ENCODE results near the gene AATF. TPM values are rescaled to one million over a fixed set of nuclear protein-coding genes. Genes with fewer than 3 reads are reported as not detected.

AATF gene
- total and polyA plus RNA-seq, 9 of the 15 experiments (the other 6 are each of a cell fraction or from before 2014, with no cell fraction given) = 34.5 to 133 (median 90.1) TPM

DNA sequence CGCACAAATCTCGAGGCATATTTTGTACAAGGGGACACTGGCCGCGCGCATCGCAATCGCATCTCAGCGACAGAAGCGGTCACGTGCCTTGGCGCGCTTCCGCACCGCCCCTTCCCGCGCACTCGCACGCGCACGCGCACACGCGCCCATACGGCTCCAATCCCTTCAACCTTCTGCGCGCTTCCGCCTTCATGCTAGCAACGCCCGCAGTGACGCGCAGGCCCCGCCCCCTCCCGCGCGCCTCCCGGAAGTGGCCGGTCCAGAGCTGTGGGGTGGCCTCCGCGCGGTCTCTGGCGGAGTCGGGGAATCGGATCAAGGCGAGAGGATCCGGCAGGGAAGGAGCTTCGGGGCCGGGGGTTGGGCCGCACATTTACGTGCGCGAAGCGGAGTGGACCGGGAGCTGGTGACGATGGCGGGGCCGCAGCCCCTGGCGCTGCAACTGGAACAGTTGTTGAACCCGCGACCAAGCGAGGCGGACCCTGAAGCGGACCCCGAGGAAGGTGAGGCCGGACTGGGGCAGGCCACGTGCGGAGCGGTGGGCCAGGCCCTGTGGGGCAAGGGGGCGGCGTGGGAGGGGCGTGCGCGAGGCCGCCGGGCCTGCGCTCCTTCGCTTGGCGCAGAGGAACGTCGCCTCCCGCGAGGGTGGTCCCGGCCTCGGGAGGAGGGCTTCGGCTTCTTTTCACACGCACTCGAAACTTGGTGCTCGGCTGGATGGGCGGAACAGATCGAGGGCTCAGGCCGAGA is at the start of gene AATF (continued):
- TF ChIP-seq, protein P1, sequence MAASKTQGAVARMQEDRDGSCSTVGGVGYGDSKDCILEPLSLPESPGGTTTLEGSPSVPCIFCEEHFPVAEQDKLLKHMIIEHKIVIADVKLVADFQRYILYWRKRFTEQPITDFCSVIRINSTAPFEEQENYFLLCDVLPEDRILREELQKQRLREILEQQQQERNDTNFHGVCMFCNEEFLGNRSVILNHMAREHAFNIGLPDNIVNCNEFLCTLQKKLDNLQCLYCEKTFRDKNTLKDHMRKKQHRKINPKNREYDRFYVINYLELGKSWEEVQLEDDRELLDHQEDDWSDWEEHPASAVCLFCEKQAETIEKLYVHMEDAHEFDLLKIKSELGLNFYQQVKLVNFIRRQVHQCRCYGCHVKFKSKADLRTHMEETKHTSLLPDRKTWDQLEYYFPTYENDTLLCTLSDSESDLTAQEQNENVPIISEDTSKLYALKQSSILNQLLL (CRISPR knock-in tag; IDR thresholded peaks at IDR 0.05; ENCODE audit: borderline replicate concordance) = no peak
- no peak for TF ChIP-seq MAFF (IDR thresholded peaks at IDR 0.05; ENCODE audit: low read length)
- TF ChIP-seq HDAC2 (IDR thresholded peaks at IDR 0.05) = peak; percentile 82
- TF ChIP-seq SRSF1 (IDR thresholded peaks at IDR 0.05; ENCODE audit: low read depth, low read length) = no peak
- TF ChIP-seq HMGN3 (IDR thresholded peaks at IDR 0.05; ENCODE audit: borderline replicate concordance, extremely low read depth, insufficient read length, low read depth, low read length) = peak; percentile 31
- TF ChIP-seq, protein P2, sequence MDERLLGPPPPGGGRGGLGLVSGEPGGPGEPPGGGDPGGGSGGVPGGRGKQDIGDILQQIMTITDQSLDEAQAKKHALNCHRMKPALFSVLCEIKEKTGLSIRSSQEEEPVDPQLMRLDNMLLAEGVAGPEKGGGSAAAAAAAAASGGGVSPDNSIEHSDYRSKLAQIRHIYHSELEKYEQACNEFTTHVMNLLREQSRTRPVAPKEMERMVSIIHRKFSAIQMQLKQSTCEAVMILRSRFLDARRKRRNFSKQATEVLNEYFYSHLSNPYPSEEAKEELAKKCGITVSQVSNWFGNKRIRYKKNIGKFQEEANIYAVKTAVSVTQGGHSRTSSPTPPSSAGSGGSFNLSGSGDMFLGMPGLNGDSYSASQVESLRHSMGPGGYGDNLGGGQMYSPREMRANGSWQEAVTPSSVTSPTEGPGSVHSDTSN (CRISPR knock-in tag; IDR thresholded peaks at IDR 0.05; ENCODE audit: low read depth) = no peak
- TF ChIP-seq, protein P2 (tag; conservative IDR thresholded peaks at IDR 0.05; ENCODE audit: low read depth) = no peak
- TF ChIP-seq, protein P3, sequence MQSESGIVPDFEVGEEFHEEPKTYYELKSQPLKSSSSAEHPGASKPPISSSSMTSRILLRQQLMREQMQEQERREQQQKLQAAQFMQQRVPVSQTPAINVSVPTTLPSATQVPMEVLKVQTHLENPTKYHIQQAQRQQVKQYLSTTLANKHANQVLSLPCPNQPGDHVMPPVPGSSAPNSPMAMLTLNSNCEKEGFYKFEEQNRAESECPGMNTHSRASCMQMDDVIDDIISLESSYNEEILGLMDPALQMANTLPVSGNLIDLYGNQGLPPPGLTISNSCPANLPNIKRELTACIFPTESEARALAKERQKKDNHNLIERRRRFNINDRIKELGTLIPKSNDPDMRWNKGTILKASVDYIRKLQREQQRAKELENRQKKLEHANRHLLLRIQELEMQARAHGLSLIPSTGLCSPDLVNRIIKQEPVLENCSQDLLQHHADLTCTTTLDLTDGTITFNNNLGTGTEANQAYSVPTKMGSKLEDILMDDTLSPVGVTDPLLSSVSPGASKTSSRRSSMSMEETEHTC (IDR thresholded peaks at IDR 0.05) = peak; percentile 85; the same call in 1 of the 2 replicates
- TF ChIP-seq, protein P4, sequence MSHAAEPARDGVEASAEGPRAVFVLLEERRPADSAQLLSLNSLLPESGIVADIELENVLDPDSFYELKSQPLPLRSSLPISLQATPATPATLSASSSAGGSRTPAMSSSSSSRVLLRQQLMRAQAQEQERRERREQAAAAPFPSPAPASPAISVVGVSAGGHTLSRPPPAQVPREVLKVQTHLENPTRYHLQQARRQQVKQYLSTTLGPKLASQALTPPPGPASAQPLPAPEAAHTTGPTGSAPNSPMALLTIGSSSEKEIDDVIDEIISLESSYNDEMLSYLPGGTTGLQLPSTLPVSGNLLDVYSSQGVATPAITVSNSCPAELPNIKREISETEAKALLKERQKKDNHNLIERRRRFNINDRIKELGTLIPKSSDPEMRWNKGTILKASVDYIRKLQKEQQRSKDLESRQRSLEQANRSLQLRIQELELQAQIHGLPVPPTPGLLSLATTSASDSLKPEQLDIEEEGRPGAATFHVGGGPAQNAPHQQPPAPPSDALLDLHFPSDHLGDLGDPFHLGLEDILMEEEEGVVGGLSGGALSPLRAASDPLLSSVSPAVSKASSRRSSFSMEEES (CRISPR knock-in tag; IDR thresholded peaks at IDR 0.05) = peak; percentile 98
- peak; percentile 57 for TF ChIP-seq TAF9B (IDR thresholded peaks at IDR 0.05; ENCODE audit: partially characterized antibody)
- no peak for TF ChIP-seq SRSF9 (IDR thresholded peaks at IDR 0.05; ENCODE audit: borderline replicate concordance, low read depth, low read length)
- TF ChIP-seq, protein P5, sequence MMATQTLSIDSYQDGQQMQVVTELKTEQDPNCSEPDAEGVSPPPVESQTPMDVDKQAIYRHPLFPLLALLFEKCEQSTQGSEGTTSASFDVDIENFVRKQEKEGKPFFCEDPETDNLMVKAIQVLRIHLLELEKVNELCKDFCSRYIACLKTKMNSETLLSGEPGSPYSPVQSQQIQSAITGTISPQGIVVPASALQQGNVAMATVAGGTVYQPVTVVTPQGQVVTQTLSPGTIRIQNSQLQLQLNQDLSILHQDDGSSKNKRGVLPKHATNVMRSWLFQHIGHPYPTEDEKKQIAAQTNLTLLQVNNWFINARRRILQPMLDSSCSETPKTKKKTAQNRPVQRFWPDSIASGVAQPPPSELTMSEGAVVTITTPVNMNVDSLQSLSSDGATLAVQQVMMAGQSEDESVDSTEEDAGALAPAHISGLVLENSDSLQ (IDR thresholded peaks at IDR 0.05) = peak; percentile 49; the same call in 1 of the 2 replicates
- TF ChIP-seq ZNF586 (CRISPR knock-in tag; conservative IDR thresholded peaks at IDR 0.05) = no peak
- no peak for TF ChIP-seq ZNF316 (IDR thresholded peaks at IDR 0.05)
- peak; percentile 52; the same call in 1 of the 2 replicates for TF ChIP-seq NBN (IDR thresholded peaks at IDR 0.05; ENCODE audit: low read depth)
- peak; percentile 97 for TF ChIP-seq TOE1 (IDR thresholded peaks at IDR 0.05; ENCODE audit: borderline replicate concordance)
- TF ChIP-seq TOE1 (CRISPR knock-in tag; IDR thresholded peaks at IDR 0.05; ENCODE audit: borderline replicate concordance, low read depth) = peak; percentile 81; the same call in 1 of the 2 replicates
- TF ChIP-seq ZNF444 (CRISPR knock-in tag; IDR thresholded peaks at IDR 0.05) = no peak
- TF ChIP-seq FOXA1 (IDR thresholded peaks at IDR 0.05; ENCODE audit: borderline replicate concordance) = no peak
